HEK293 (cell line): Measurements from ENCODE around the gene FAM228B.

ENCODE experiments used
- CTCF ChIP-seq: fragments of 450-650 bp; formaldehyde crosslinking; IDR thresholded peaks from 2 replicates; pipeline ENCODE4 v1.5.1; 2016; ENCODE audit warnings: missing biosample characterization, missing genetic modification characterization
- KLF1 ChIP-seq: fragments of 450-650 bp; formaldehyde crosslinking; IDR thresholded peaks from 2 replicates; pipeline ENCODE4 v1.5.1; 2016; ENCODE audit warnings: missing biosample characterization, missing genetic modification characterization
- REST ChIP-seq: fragments of 450-650 bp; formaldehyde crosslinking; IDR thresholded peaks from 2 replicates; pipeline ENCODE4 v1.5.1; 2016; ENCODE audit warnings: missing biosample characterization, missing genetic modification characterization
- YY1 ChIP-seq: fragments of 450-650 bp; formaldehyde crosslinking; IDR thresholded peaks from 2 replicates; pipeline ENCODE4 v1.5.1; 2018; ENCODE audit warnings: missing biosample characterization, missing genetic modification characterization
- ZBTB11 ChIP-seq: fragments of 450-650 bp; formaldehyde crosslinking; conservative IDR thresholded peaks from 2 replicates; pipeline ENCODE4 v1.5.1; 2016; ENCODE audit warnings: low read depth, missing biosample characterization, missing genetic modification characterization
- ZNF433 ChIP-seq: fragments of 450-650 bp; formaldehyde crosslinking; IDR thresholded peaks from 2 replicates; pipeline ENCODE4 v1.5.1; 2016; ENCODE audit warnings: missing biosample characterization, missing genetic modification characterization, low read depth
- ZNF530 ChIP-seq: fragments of 450-650 bp; formaldehyde crosslinking; IDR thresholded peaks from 2 replicates; pipeline ENCODE4 v1.5.1; 2016; ENCODE audit warnings: low read depth, missing biosample characterization, missing genetic modification characterization
- ZNF776 ChIP-seq: fragments of 450-650 bp; formaldehyde crosslinking; IDR thresholded peaks from 2 replicates; pipeline ENCODE4 v1.5.0; 2017; ENCODE audit warnings: missing biosample characterization, missing genetic modification characterization, borderline replicate concordance

- TF ChIP-seq ZNF433 (tag by site-specific recombination) (no peak), YY1 (tag by site-specific recombination) (no peak), CTCF (no peak), ZBTB11 (tag by site-specific recombination) (no peak), ZNF776 (tag by site-specific recombination) (no peak), ZNF530 (tag by site-specific recombination) (no peak), REST (no peak), KLF1 (tag by site-specific recombination) (no peak; the same call in 1 of the 2 replicates)
Measured at GRCh38 chr2:24076849-24077534, 46.3 kb upstream of the FAM228B start.
